Fibroblast of skin of left quadriceps (primary cell): ENCODE measurements around the gene MAP3K12.
"Not testable (repeated sequence)": the region's sequence is repeated elsewhere in the genome, so short reads cannot be mapped to it uniquely, and the experiment has no call there.

Source experiments
- DNase-seq, 2 experiments: peaks; one replicate each; pipeline ENCODE4 v3.0.0-alpha.2; 2013; ENCODE audit warnings: low read depth in 2 of 2

MAP3K12 gene, protein sequence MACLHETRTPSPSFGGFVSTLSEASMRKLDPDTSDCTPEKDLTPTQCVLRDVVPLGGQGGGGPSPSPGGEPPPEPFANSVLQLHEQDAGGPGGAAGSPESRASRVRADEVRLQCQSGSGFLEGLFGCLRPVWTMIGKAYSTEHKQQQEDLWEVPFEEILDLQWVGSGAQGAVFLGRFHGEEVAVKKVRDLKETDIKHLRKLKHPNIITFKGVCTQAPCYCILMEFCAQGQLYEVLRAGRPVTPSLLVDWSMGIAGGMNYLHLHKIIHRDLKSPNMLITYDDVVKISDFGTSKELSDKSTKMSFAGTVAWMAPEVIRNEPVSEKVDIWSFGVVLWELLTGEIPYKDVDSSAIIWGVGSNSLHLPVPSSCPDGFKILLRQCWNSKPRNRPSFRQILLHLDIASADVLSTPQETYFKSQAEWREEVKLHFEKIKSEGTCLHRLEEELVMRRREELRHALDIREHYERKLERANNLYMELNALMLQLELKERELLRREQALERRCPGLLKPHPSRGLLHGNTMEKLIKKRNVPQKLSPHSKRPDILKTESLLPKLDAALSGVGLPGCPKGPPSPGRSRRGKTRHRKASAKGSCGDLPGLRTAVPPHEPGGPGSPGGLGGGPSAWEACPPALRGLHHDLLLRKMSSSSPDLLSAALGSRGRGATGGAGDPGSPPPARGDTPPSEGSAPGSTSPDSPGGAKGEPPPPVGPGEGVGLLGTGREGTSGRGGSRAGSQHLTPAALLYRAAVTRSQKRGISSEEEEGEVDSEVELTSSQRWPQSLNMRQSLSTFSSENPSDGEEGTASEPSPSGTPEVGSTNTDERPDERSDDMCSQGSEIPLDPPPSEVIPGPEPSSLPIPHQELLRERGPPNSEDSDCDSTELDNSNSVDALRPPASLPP

DNA sequence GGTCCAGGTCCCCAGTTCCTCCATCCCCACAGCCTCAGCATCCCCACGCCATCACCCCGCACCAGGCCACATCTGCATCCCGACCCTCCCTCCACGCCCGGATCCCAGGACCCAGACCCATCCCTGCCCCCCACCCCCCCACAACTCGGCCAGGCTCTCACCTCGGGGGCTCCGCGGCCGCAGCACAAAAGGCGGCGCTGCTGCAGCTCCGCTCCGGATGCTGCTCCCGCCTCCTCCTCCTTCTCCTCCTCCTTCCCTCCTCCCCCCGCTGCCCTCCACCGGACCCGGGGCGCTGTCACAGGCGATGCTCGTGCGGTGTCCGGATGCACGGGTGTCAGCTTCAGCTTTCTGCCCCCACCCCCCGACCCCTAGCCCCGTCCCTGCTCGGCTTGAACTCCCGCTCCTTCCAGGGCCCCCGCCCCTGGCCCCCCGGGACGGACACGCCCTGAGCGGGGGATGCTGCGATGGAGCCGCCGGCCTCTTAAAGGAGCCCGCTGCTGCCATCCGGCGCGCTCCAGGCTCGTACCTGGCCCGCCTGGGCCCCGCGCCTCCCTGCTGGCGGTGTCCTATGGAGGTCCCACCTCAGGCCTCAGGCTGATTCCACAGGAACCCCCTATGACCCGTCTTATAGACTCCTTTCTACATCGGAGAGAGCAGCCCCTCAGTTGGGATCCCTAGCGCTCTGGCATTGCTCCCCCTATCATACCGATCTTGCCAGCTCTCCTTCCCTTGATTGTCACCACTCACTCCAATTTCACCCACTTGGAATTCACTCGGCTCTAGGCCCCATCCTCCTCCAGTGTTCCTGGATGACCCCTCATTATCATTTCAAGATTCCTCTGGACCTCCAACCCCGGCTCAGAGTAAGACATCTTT is at the start of gene MAP3K12:
TSS of gene MAP3K12 (minus strand) at position 193 of the 876 bp plus-strand sequence. CDS start 12,067 bp downstream, outside the sequence.
- DNase-seq = no peak

- DNase-seq = not testable (repeated sequence)
Observed at GRCh38 chr12:53548354-53548753, 49.1 kb upstream of the MAP3K12 start.

DNA sequence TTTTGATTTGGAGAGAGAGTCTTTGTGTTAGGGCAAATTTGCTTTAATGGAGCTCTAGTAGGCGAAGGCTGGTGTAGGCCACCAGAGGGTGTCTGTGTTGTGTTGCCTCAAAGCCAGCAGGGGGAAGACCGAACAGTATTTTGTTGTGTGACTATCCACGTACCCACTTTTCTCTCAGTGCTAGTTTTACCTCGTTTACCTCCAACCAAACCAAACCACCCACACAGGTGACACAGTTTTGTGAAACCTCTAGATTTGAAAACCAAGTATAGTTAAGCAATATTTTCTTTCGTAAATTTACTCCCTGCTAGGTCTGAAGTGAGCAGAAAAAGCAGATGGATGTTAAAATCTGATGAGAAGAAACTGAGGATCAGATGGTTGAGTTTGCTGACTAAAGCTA is 44.3 kb upstream of the MAP3K12 start:
- DNase-seq = peak in 1 of 2 experiments; percentile 47

- DNase-seq = no peak
Observed at GRCh38 chr12:53539526-53539925, 40.3 kb upstream of the MAP3K12 start.

DNA sequence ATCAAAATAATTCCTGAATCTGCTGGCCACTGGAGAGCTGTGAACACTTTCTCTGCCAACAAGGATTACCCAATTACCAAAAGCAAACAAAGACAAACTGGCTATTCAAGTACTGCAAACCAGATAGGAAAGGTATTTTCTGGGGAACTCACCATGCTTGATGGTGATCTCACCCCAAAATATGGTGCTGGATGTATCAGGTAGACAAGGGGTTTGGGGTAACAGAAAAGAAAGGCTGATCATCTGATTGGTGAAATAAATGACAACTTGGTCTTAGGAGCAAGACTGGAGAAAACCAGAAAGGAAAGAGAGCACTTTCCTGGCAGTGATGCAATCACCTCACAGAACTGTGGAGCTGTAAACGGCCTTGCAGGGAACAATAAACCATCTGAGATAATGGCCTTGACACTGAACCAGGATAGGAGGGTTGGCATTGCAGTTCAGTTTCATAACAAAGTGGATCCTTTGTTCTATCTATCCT is 39.0 kb upstream of the MAP3K12 start:
- no peak for DNase-seq

GRCh38 chr12:53536962-53537361 is 37.7 kb upstream of the MAP3K12 start:
- no peak for DNase-seq

DNA sequence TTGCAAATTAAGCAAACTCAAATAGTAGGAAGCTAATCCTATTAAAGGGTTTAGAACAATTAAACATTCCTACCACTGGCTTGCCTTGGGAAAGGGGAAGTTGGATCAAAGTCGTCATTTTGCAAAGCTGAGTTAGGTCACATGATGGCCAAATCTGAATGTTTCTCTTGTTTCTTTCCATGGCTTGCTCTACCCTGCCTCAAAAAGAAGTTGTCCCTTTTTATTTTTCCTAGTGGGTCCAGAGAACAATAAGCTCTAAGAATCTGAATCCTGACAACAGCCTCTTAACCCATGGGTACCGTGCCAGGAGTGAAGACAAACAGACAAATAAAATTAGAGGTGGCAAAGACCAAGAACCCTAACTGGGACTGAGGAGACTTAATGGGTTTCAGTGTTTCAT is 34.2 kb upstream of the MAP3K12 start:
- DNase-seq = no peak

DNA sequence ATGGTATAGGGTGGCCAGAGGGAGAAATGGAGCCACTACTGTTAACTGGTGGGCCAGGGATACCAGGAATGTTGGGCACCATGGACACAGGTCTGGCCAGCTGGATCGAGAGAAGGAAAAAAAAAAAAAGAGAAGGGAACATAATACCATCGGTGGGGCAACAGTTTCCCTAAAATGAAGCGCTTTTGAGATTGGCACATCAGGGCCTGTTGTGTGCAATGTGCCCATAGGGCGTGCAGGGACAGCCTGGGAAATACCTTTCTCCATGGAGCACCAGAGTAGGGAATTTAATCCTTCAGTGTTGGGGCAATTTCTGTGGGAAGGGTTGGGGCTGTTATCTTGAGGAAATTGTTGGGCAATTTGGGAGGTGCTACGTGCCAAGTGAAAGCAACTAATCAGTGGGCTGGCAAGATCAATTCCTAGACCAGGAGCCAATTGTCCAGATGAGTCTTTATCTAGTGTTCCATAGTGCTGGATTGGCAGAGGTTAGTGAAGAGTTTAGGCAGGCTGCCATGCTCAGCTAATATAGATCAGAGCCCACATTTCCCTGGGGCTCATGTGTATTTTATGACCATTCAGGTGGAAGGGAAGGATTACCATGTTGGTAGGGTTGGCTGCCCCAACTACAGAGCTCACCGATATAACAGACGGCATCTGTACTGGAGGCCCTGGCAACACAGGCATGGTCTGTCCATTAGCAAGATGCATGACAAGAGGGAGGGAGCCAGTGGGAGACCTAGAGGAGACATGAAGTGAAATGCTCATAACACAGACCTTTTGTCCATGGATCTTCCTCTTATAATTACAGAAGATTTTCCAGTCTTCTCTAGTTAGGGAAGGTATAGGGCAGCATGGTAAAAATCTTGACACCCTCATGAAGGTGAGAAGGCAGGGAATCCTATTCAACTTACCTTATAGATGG is 33.5 kb upstream of the MAP3K12 start:
- DNase-seq = no peak

GRCh38 chr12:53532021-53532420 is 32.8 kb upstream of the MAP3K12 start:
- DNase-seq = no peak

GRCh38 chr12:53530920-53531319 is 31.7 kb upstream of the MAP3K12 start:
- no peak for DNase-seq

DNA sequence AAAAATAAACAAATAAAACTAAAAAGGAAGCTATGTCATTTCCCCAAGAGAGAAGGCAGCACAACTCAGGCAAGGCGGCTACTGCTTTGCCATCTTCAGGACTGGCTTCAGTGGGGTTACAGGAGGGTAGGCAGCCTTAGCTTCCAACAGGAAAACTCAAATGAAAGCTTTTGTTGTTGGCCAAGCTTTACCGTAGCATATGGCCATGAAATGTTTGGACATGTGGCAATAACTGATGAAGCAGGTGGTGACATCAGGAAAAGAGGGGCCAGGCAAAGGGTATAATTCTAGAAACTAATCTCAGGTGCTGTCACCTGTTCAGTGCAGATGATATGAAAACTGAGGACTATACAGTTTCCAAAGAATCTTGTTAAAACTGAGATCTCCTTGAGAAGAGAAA is 30.8 kb upstream of the MAP3K12 start:
- DNase-seq = no peak

DNA sequence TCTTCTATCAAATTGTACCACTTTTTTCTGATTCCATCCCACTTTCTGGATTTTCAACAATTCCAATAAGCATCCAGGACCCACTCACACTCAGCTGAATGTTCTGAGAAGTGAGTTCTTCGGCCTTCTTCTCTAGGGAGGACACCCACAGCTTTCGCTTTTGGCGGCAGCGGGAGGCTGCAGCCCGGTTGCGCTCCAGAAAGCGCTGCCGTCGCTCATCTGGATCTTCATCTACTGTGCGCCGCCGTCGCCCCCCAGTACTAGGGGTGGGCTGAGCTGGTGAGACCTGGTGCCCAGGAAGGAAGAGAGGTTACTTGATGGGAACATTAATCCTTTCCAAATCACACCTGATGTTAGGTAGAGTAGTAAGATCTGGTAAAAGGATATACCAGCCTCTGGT is 25.2 kb upstream of the MAP3K12 start:
- no peak for DNase-seq

DNA sequence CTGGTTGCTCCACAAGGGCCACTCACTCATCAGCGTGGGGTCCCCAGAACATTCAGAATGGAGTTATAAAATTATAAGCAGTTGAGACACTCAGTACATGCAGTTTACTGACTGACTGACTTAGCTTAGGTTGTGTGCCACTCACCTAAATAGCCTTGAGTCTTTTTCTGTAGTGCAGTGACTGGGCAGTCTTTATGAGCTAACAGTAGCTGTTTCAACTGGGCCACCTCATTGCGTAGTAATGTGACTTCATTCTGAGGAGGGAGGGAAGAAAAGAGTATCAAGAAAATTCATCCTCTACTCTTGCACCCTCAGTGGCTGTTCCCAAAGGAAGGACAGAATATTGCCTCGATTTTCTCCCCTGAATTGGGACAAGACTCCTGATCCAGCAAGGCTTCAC is 23.9 kb upstream of the MAP3K12 start:
- no peak for DNase-seq

- DNase-seq = no peak
Observed at GRCh38 chr12:53518381-53518780, 19.1 kb upstream of the MAP3K12 start.

GRCh38 chr12:53516758-53517455 is 17.6 kb upstream of the MAP3K12 start:
- DNase-seq = no peak

GRCh38 chr12:53515291-53515680 is 16.0 kb upstream of the MAP3K12 start:
- no peak for DNase-seq

- DNase-seq = no peak
Observed at GRCh38 chr12:53514628-53515290, 15.5 kb upstream of the MAP3K12 start.

DNA sequence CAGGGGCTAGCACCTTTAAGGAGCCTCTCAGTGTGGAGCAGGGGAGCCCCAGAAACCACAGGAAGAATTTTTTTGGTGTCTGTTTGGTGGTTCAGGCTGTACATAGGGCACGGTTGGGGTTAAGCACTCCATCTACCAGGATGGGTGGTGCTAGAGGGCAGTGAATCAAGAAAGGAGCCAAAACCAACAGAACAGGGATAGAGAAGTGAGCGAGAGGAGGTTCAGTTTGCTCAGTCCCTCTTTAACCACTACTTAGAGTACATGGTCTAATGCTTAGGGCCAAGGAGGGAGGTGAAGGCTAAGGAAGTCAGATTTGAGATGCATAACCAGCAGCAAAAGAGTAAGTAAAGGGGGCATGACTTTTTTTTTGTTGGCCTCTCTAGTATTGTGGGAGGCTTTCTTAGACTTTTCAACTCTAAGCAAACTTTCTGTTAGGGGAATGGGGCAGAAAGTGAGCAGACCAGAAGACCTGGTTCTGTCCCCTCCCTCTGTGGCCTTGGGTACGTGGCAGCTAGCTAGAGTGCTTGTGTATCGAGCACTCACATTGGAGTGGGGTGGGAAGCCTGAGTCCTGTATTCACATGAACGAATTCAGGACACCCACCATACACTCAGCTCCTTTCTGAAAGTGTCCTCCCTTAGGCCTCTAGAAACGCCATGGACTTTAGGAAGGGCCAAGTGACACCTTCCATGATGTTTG is 14.6 kb upstream of the MAP3K12 start:
- DNase-seq = no peak
